ENCODE results near the gene NPY4R. TPM values are rescaled to one million over a fixed set of nuclear protein-coding genes. Genes with fewer than 3 reads are reported as not detected.

Gene NPY4R
- 28.7 to 50.0 TPM (median 40.4 TPM) in 5 replicates for total RNA-seq (2022; extraction: Qiagen RNA extraction)

GRCh38 chr10:46465765-46466164, at the start of gene NPY4R:
NPY4R (minus strand) TSS chr10:46465958; CDS start chr10:46462635, 3,323 bp downstream.

Other genes with a start within 250 kb of the NPY4R start
- gene ANTXRL, start 179.0 kb downstream of the NPY4R start, total RNA-seq (2022; extraction: Qiagen RNA extraction), result 0.12 to 0.52 TPM (median 0.22 TPM) in 5 replicates
- gene ANXA8L1, start 90.2 kb downstream of the NPY4R start, total RNA-seq (2022; extraction: Qiagen RNA extraction), result 86.4 to 129 TPM (median 111 TPM) in 5 replicates
- 26.2 to 47.1 TPM (median 37.6 TPM) in 5 replicates for gene GPRIN2, start 90.7 kb upstream of the NPY4R start, total RNA-seq (2022; extraction: Qiagen RNA extraction)
- 2.6 to 3.5 TPM (median 2.9 TPM) in 5 replicates for gene SYT15, start 113.2 kb upstream of the NPY4R start, total RNA-seq (2022; extraction: Qiagen RNA extraction)